HepG2 (cell line): ENCODE results near the gene SAMD4B. TPM values are rescaled to one million over a fixed set of nuclear protein-coding genes. Genes with fewer than 3 reads are reported as not detected.

Experiments used
- ATAC-seq: fragments of 200-7000 bp; cut with Tn5 transposase; 3 replicates; pipeline ENCODE4 v1.9.1; 2020; ENCODE audit warnings: mild to moderate bottlenecking, moderate library complexity
- BruUV-seq: library from RNA; stranded (reverse); fragments of 400-500 nt; replicated peaks from 2 replicates; lab custom pipeline; 2021; lab: Mats Ljungman, UMichigan
- CTCF ChIA-PET: fragments of 300-600 bp; formaldehyde crosslinking; extraction: SDS; loops from one replicate; lab custom pipeline; 2021; ENCODE audit warnings: low total read pairs, inconsistent platforms, low intra/inter-chr PET ratio; lab: Yijun Ruan, JAX
- POLR2A ChIA-PET: fragments of 350-600 bp; sonication (Branson Sonifier 250); formaldehyde crosslinking; loops from one replicate; lab custom pipeline; 2020; ENCODE audit warnings: antibody characterized with exemption, inconsistent platforms; lab: Yijun Ruan, JAX
- DNase-seq: peaks from one replicate; pipeline ENCODE4 v3.0.0-alpha.2; 2015; ENCODE audit warnings: low spot score
- FAIRE-seq: peaks from 3 replicates; lab custom pipeline; 2011; peaks lifted over from hg19 to GRCh38; lab: Jason Lieb, UNC
- H2AFZ ChIP-seq: one replicate; pipeline ENCODE4 v1.6.1; 2011; ENCODE audit warnings: low read length, inconsistent platforms
- H3K27ac ChIP-seq: fragments of 300-600 bp; 3 replicates; pipeline ENCODE4 v1.8.0; 2011; ENCODE audit warnings: mixed run types, mild to moderate bottlenecking, mixed read lengths, low read length, inconsistent platforms; ENCODE audit not compliant: insufficient read depth; ENCODE audit errors: extremely low read length
- H3K27me3 ChIP-seq, 2 experiments: fragments of 200-600 bp in 1 of 2; 2 replicates in 1 of 2; 3 replicates in 1 of 2; pipeline versions ENCODE4 v1.6.0 to v1.8.0; 2011; ENCODE audit warnings: low read length in 2 of 2, mild to moderate bottlenecking in 2 of 2, moderate library complexity in 2 of 2, inconsistent platforms in 1 of 2; ENCODE audit not compliant: insufficient read depth in 2 of 2, control insufficient read depth in 1 of 2
- H3K36me3 ChIP-seq, 2 experiments: fragments of 200-600 bp in 1 of 2; replicated peaks in 1 of 2; 2 replicates in 1 of 2; 3 replicates in 1 of 2; pipeline versions ENCODE4 v1.5.1 to v1.8.0; 2011; ENCODE audit warnings: low read length in 2 of 2, inconsistent platforms in 1 of 2; ENCODE audit not compliant: insufficient read depth in 2 of 2, control insufficient read depth in 1 of 2
- H3K4me1 ChIP-seq: 2 replicates; pipeline ENCODE4 v1.5.1; 2012; ENCODE audit warnings: low read length, inconsistent platforms; ENCODE audit not compliant: insufficient read depth
- H3K4me2 ChIP-seq: 2 replicates; pipeline ENCODE4 v1.6.0; 2011; ENCODE audit warnings: low read depth, low read length, inconsistent platforms
- H3K4me3 ChIP-seq, 3 experiments: fragments of 200-600 bp in 1 of 3; sonication (generic), shearing (Covaris generic) in 1 of 3; replicated peaks in 1 of 3; 2 replicates each; pipeline ENCODE4 v1.5.1; 2011 to 2016; ENCODE audit warnings: low read length in 3 of 3, inconsistent platforms in 2 of 3, low read depth in 2 of 3, mild to moderate bottlenecking in 2 of 3, control low read depth in 1 of 3, mixed read lengths in 1 of 3; ENCODE audit not compliant: insufficient read depth in 1 of 3
- H3K79me2 ChIP-seq: one replicate; pipeline ENCODE4 v1.6.1; 2011; ENCODE audit warnings: low read length, inconsistent platforms; ENCODE audit not compliant: insufficient read depth
- H3K9ac ChIP-seq: 2 replicates; pipeline ENCODE4 v1.6.0; 2011; ENCODE audit warnings: mild to moderate bottlenecking, low read depth, low read length, inconsistent platforms; ENCODE audit not compliant: insufficient read depth
- H3K9me3 ChIP-seq: 2 replicates; pipeline ENCODE4 v1.5.1; 2012; ENCODE audit warnings: mild to moderate bottlenecking, low read length
- H4K20me1 ChIP-seq: 2 replicates; pipeline ENCODE4 v1.6.0; 2011; ENCODE audit warnings: inconsistent platforms, mild to moderate bottlenecking, low read length, moderate library complexity; ENCODE audit not compliant: insufficient read depth
- ATF7-NPFF ChIP-seq: sonication (generic); formaldehyde crosslinking; IDR thresholded peaks from 2 replicates; pipeline ENCODE4 v1.8.1; 2023; ENCODE audit warnings: mild to moderate bottlenecking, low read depth, missing genetic modification reagents, moderate library complexity
- MLXIP ChIP-seq: sonication (generic); formaldehyde crosslinking; IDR thresholded peaks from 2 replicates; pipeline ENCODE4 v1.9.0; 2021; ENCODE audit warnings: missing genetic modification reagents, borderline replicate concordance
- MTERF4 ChIP-seq: sonication (generic); formaldehyde crosslinking; IDR thresholded peaks from 2 replicates; pipeline ENCODE4 v1.8.0; 2023; ENCODE audit warnings: mild to moderate bottlenecking, missing genetic modification reagents
- NFKB2 ChIP-seq: sonication (generic); formaldehyde crosslinking; IDR thresholded peaks from 2 replicates; pipeline ENCODE4 v1.4.0; 2020; ENCODE audit warnings: missing genetic modification reagents, borderline replicate concordance
- ZNF296 ChIP-seq: sonication (generic); formaldehyde crosslinking; conservative IDR thresholded peaks from 2 replicates; pipeline ENCODE4 v1.5.0; 2020; ENCODE audit warnings: mild to moderate bottlenecking, missing genetic modification reagents
- ZNF496 ChIP-seq: sonication (generic); formaldehyde crosslinking; IDR thresholded peaks from 2 replicates; pipeline ENCODE4 v1.8.1; 2023; ENCODE audit warnings: mild to moderate bottlenecking, moderate library complexity, missing genetic modification reagents; ENCODE audit not compliant: insufficient replicate concordance
- ZNF556 ChIP-seq: sonication (generic); formaldehyde crosslinking; IDR thresholded peaks from 2 replicates; pipeline ENCODE4 v1.4.0; 2020; ENCODE audit warnings: mild to moderate bottlenecking, missing genetic modification reagents, borderline replicate concordance
- ZNF768 ChIP-seq: sonication (generic); formaldehyde crosslinking; IDR thresholded peaks from 2 replicates; pipeline ENCODE4 v1.4.0; 2020; ENCODE audit warnings: missing genetic modification reagents
- ZNF891 ChIP-seq: sonication (generic); formaldehyde crosslinking; IDR thresholded peaks from 2 replicates; pipeline ENCODE4 v1.5.0; 2020; ENCODE audit warnings: mild to moderate bottlenecking, missing genetic modification reagents
- WGBS: methylation state at CpG from one replicate; pipeline ENCODE4 v1.1.6; 2017; ENCODE audit warnings: low lambda C conversion rate; 5-methylcytosine and 5-hydroxymethylcytosine counted together
- in situ Hi-C: cut with HindIII; loops from 2 replicates; pipeline ENCODE4 v1.10.0; 2017; ENCODE audit warnings: low pct_unique_long_range_greater_than_20kb; ENCODE audit not compliant: extremely low pct_ligation_motif_present
- intact Hi-C: fragments of 100-400 bp; cut with micrococcal nuclease; formaldehyde crosslinking; loops from one replicate; pipeline ENCODE4 v1.10.0; 2022; ENCODE audit not compliant: unreplicated experiment
- polyA plus RNA-seq, 8 experiments: library from polyadenylated mRNA; depleted of rRNA in 3 of 8; stranded (reverse) in 7 of 8; unstranded in 1 of 8; fragments of >200 nt; fragmentation: Illumina TruSeq in 4 of 8; extraction: Trizol in 4 of 8; gene quantifications; 2 replicates each; pipeline versions ENCODE4 v1.2.1 to v1.2.3, GENCODE V29; 2011 to 2016; ENCODE audit warnings: low read depth in 4 of 8, missing spikeins in 1 of 8, mixed read lengths in 1 of 8; ENCODE audit not compliant: insufficient read depth in 1 of 8
- total RNA-seq, 5 experiments: library from RNA; depleted of rRNA; stranded (reverse); fragments of >200 nt; fragmentation: Illumina TruSeq; extraction: Trizol; gene quantifications; 2 replicates each; pipeline ENCODE4 v1.2.3, GENCODE V29; 2016; ENCODE audit warnings: low read depth in 1 of 5

The SAMD4B gene
- total and polyA plus RNA-seq, 2 of the 13 experiments (the other 11 are each of a cell fraction or from before 2014, with no cell fraction given) = 26.0 to 31.8 TPM

- Histone ChIP-seq H3K36me3 (no peaks in the 10 kb centered on the region), H3K4me2 (no peak overlapping the region), H3K27ac (no peak overlapping the region), H3K4me3 (no peak overlapping the region), H3K9ac (no peak overlapping the region), H3K79me2 (no peaks in the 10 kb centered on the region), H3K4me1 (peaks cover 29% of the 10 kb centered on the region), H2AFZ (no peak overlapping the region), H4K20me1 (no peaks in the 10 kb centered on the region), H3K9me3 (no peaks in the 10 kb centered on the region), H3K27me3 (peaks cover 0 to 4% of the 10 kb centered on the region in 2 experiments; a peak in 2 of 5 replicates)
- ChIA-PET CTCF (no interaction called here), POLR2A (interaction anchor here (0.6 kb wide), 1 partner anchor 21 kb away, joined by 3 read pairs; no protein-coding TSS in a partner anchor)
- TF ChIP-seq ZNF768 (peak; percentile 50; the same call in 1 of the 2 replicates), ZNF556 (CRISPR knock-in tag) (no peak)
- DNase-seq (no peak), ATAC-seq (no peak), FAIRE-seq (no peak)
- in situ Hi-C loops (no loop called here), intact Hi-C loops (no loop called here)
- 39% methylated on average over 5 of the region's 6 CpGs for WGBS
- BruUV-seq = no TSS peak
Measured at GRCh38 chr19:39304701-39305571, 37.3 kb upstream of the SAMD4B start.

- ATAC-seq = no peak
- Histone ChIP-seq H3K4me2 (no peak overlapping the region), H3K9me3 (no peaks in the 10 kb centered on the region), H3K27ac (no peak overlapping the region), H2AFZ (no peak overlapping the region), H3K9ac (no peak overlapping the region), H4K20me1 (no peaks in the 10 kb centered on the region), H3K79me2 (no peaks in the 10 kb centered on the region), H3K4me1 (peaks cover 29% of the 10 kb centered on the region), H3K4me3 (no peak overlapping the region), H3K36me3 (no peaks in the 10 kb centered on the region), H3K27me3 (peaks cover 0 to 4% of the 10 kb centered on the region in 2 experiments; a peak in 2 of 5 replicates)
- no peak for FAIRE-seq
- intact Hi-C loops = no loop called here
- POLR2A ChIA-PET = no interaction called here
- no TSS peak for BruUV-seq
- CTCF ChIA-PET = no interaction called here
- DNase-seq = no peak
- in situ Hi-C loops = no loop called here
- TF ChIP-seq MTERF4 (CRISPR knock-in tag) (no peak), NFKB2 (CRISPR knock-in tag) (no peak), MLXIP (no peak), ZNF296 (CRISPR knock-in tag) (no peak), ZNF496 (CRISPR knock-in tag) (no peak), ZNF891 (no peak), ATF7-NPFF (CRISPR knock-in tag) (no peak)
Measured at GRCh38 chr19:39306075-39306474, 36.1 kb upstream of the SAMD4B start.
